Neural cell (in vitro differentiated cells): ENCODE results near the gene PARP1. TPM values are rescaled to one million over a fixed set of nuclear protein-coding genes. Genes with fewer than 3 reads are reported as not detected.

ENCODE experiments used
- H2AFZ ChIP-seq: fragments of 200-600, 300-800 bp; sonication (generic), shearing (Covaris generic); 2 replicates; pipeline ENCODE4 v1.6.0; 2014; ENCODE audit warnings: low read depth, mild to moderate bottlenecking, antibody characterized with exemption, low read length, moderate library complexity
- H3F3A ChIP-seq: fragments of 200-600 bp; shearing (Covaris generic); 2 replicates; pipeline ENCODE4 v1.6.1; 2016; ENCODE audit warnings: mild to moderate bottlenecking, moderate library complexity, mixed read lengths, antibody characterized with exemption, low read length; ENCODE audit not compliant: insufficient read depth, poor library complexity, severe bottlenecking
- H3K27ac ChIP-seq: fragments of 200-600, 300-800 bp; sonication (generic), shearing (Covaris generic); 2 replicates; pipeline ENCODE4 v1.5.1; 2014; ENCODE audit warnings: mild to moderate bottlenecking, low read length, moderate library complexity
- H3K27me3 ChIP-seq: fragments of 300-800, 200-600 bp; sonication (generic), shearing (Covaris generic); 2 replicates; pipeline ENCODE4 v1.6.0; 2014; ENCODE audit warnings: mild to moderate bottlenecking, low read depth, low read length, moderate library complexity; ENCODE audit not compliant: insufficient read depth
- H3K36me3 ChIP-seq: fragments of 300-800, 200-600 bp; sonication (generic), shearing (Covaris generic); 2 replicates; pipeline ENCODE4 v1.5.1; 2014; ENCODE audit warnings: mild to moderate bottlenecking, antibody characterized with exemption, low read length, moderate library complexity; ENCODE audit not compliant: insufficient read depth
- H3K4me2 ChIP-seq: fragments of 300-800, 200-600 bp; sonication (generic), shearing (Covaris generic); 2 replicates; pipeline ENCODE4 v1.6.0; 2014; ENCODE audit warnings: mild to moderate bottlenecking, low read length
- H3K4me3 ChIP-seq: fragments of 300-800, 200-600 bp; sonication (generic), shearing (Covaris generic); 2 replicates; pipeline ENCODE4 v1.5.1; 2014; ENCODE audit warnings: mild to moderate bottlenecking, low read length, moderate library complexity
- H3K79me2 ChIP-seq: fragments of 200-600 bp; shearing (Covaris generic); replicated peaks from 2 replicates; pipeline ENCODE4 v1.6.0; 2014; ENCODE audit warnings: mild to moderate bottlenecking, low read length, moderate library complexity; ENCODE audit not compliant: insufficient read depth
- H3K9ac ChIP-seq: fragments of 300-800, 200-600 bp; sonication (generic), shearing (Covaris generic); 2 replicates; pipeline ENCODE4 v1.6.1; 2016; ENCODE audit warnings: mild to moderate bottlenecking, low read length, mixed read lengths
- H3K9me2 ChIP-seq: fragments of 200-600 bp; shearing (Covaris generic); 2 replicates; pipeline ENCODE4 v1.6.1; 2016; ENCODE audit warnings: mild to moderate bottlenecking, low read length, mixed read lengths; ENCODE audit not compliant: insufficient read depth
- H3K9me3 ChIP-seq: fragments of 200-600, 300-800 bp; sonication (generic), shearing (Covaris generic); 2 replicates; pipeline ENCODE4 v1.6.1; 2016; ENCODE audit warnings: mild to moderate bottlenecking, mixed run types, low read length, moderate library complexity, mixed read lengths
- H4K20me1 ChIP-seq: fragments of 200-600 bp; shearing (Covaris generic); 2 replicates; pipeline ENCODE4 v1.6.1; 2016; ENCODE audit warnings: mild to moderate bottlenecking, mixed run types; ENCODE audit not compliant: insufficient read depth
- EP300 ChIP-seq: fragments of 450-650 bp; conservative IDR thresholded peaks from 2 replicates; pipeline ENCODE4 v1.6.1; 2014; ENCODE audit warnings: antibody characterized with exemption, mild to moderate bottlenecking, moderate library complexity; ENCODE audit not compliant: poor library complexity, severe bottlenecking
- EZH2 ChIP-seq: fragments of 200-600, 300-800 bp; shearing (Covaris generic), sonication (generic); IDR thresholded peaks from 2 replicates; pipeline ENCODE4 v1.6.1; 2014; ENCODE audit warnings: antibody characterized with exemption, low read length, borderline replicate concordance, mild to moderate bottlenecking; ENCODE audit not compliant: insufficient read depth, poor library complexity, severe bottlenecking
- MXI1 ChIP-seq: fragments of 450-650 bp; conservative IDR thresholded peaks from 2 replicates; pipeline ENCODE4 v1.6.1; 2014; ENCODE audit warnings: antibody characterized with exemption, mild to moderate bottlenecking; ENCODE audit not compliant: poor library complexity, severe bottlenecking
- POLR2AphosphoS5 ChIP-seq: IDR thresholded peaks from 2 replicates; pipeline ENCODE4 v1.6.1; 2012
- RAD21 ChIP-seq: fragments of 450-650 bp; conservative IDR thresholded peaks from 2 replicates; pipeline ENCODE4 v1.6.1; 2014; ENCODE audit warnings: antibody characterized with exemption, mild to moderate bottlenecking, moderate library complexity
- SMC3 ChIP-seq: fragments of 450-650 bp; conservative IDR thresholded peaks from 2 replicates; pipeline ENCODE4 v1.6.1; 2014; ENCODE audit warnings: antibody characterized with exemption, mild to moderate bottlenecking, moderate library complexity; ENCODE audit not compliant: poor library complexity
- TAF1 ChIP-seq: IDR thresholded peaks from 2 replicates; pipeline ENCODE4 v1.6.1; 2012; ENCODE audit warnings: low read depth
- polyA plus RNA-seq: library from polyadenylated mRNA; depleted of rRNA; stranded (reverse); fragments of >200 nt; gene quantifications from 2 replicates; pipeline ENCODE4 v1.2.3, GENCODE V29; 2014
- TF ChIP-seq, protein P1 (sequence below): fragments of 450-650 bp; IDR thresholded peaks from 2 replicates; pipeline ENCODE4 v1.5.1; 2014; ENCODE audit warnings: antibody characterized with exemption, mild to moderate bottlenecking, moderate library complexity; ENCODE audit not compliant: poor library complexity, severe bottlenecking
- TF ChIP-seq, protein P2 (sequence below): IDR thresholded peaks from 2 replicates; pipeline ENCODE4 v1.6.1; 2012; ENCODE audit warnings: borderline replicate concordance

Gene PARP1
- polyA plus RNA-seq, 1 donor from 2014 or later = 112 TPM

DNA sequence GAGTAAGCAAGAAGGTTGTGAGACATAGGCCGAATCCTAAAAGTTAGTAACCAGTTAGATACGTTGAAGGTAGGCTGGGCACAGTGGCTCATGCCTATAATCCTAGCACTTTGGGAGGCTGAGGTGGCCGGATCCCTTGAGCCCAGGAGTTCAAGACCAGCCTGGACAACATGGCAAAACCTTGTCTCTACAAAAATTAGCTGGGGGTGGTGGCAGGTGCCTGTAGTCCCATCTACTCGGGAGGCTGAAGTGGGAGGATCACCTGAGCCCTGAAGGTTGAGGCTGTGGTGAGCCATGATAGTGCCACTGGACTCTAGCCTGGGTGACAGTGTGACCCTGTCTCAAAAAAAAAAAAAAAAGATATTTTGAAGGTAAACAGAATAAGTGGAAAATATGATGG, 1.5 kb upstream of the PARP1 start:
- no peaks in the 10 kb centered on the region for H3K27me3 ChIP-seq
- TF ChIP-seq TAF1 = no peak
- TF ChIP-seq EZH2 = no peak
- TF ChIP-seq POLR2AphosphoS5 = no peak
- TF ChIP-seq EP300 = no peak
- TF ChIP-seq, protein P1, sequence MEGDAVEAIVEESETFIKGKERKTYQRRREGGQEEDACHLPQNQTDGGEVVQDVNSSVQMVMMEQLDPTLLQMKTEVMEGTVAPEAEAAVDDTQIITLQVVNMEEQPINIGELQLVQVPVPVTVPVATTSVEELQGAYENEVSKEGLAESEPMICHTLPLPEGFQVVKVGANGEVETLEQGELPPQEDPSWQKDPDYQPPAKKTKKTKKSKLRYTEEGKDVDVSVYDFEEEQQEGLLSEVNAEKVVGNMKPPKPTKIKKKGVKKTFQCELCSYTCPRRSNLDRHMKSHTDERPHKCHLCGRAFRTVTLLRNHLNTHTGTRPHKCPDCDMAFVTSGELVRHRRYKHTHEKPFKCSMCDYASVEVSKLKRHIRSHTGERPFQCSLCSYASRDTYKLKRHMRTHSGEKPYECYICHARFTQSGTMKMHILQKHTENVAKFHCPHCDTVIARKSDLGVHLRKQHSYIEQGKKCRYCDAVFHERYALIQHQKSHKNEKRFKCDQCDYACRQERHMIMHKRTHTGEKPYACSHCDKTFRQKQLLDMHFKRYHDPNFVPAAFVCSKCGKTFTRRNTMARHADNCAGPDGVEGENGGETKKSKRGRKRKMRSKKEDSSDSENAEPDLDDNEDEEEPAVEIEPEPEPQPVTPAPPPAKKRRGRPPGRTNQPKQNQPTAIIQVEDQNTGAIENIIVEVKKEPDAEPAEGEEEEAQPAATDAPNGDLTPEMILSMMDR = no peak
- TF ChIP-seq MXI1 = no peak
- no peak for TF ChIP-seq SMC3
- no peak for TF ChIP-seq RAD21
- TF ChIP-seq, protein P2, sequence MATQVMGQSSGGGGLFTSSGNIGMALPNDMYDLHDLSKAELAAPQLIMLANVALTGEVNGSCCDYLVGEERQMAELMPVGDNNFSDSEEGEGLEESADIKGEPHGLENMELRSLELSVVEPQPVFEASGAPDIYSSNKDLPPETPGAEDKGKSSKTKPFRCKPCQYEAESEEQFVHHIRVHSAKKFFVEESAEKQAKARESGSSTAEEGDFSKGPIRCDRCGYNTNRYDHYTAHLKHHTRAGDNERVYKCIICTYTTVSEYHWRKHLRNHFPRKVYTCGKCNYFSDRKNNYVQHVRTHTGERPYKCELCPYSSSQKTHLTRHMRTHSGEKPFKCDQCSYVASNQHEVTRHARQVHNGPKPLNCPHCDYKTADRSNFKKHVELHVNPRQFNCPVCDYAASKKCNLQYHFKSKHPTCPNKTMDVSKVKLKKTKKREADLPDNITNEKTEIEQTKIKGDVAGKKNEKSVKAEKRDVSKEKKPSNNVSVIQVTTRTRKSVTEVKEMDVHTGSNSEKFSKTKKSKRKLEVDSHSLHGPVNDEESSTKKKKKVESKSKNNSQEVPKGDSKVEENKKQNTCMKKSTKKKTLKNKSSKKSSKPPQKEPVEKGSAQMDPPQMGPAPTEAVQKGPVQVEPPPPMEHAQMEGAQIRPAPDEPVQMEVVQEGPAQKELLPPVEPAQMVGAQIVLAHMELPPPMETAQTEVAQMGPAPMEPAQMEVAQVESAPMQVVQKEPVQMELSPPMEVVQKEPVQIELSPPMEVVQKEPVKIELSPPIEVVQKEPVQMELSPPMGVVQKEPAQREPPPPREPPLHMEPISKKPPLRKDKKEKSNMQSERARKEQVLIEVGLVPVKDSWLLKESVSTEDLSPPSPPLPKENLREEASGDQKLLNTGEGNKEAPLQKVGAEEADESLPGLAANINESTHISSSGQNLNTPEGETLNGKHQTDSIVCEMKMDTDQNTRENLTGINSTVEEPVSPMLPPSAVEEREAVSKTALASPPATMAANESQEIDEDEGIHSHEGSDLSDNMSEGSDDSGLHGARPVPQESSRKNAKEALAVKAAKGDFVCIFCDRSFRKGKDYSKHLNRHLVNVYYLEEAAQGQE = no peak

DNA sequence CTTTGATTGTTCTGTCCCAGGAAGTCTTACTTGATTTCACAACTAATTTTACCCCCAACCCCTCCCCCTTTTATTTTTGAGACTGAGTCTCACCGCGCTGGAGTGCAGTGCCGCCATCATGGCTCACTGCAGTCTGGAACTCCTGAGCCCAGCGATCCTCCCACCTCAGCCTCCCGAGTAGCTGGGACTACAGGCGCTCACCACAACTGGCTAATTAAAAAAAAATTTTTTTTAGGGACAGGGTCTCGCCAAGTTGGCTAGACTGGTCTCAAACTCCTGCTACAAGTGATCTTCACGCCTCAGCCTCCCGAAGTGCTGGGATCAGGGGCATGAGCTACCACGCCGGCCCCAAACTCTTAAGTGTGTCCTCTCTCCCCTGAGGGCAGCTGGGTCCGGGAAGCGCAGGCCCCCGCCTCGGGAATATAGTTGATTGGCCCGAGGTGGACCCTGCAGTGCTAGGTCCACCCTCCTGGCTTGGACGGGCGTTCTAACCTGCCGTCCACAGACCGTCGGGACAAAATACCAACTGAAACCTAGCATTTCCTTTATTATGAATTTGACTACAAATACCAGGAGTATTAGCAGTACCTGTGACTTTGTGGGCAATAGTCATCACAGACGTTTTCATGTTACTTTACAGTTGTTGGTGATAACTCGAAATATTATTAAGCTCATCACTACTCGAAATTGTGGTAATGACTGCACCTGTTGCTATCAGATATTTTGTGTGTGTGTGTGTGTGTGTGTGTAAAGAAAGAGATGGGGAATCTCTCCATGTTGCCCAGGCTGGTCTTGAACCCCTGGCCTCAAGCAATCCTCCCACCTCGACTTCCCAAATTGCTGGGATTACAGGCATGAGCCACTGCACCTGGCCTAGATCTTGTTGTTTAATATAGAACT, 642 bp upstream of the PARP1 start:
- no peak overlapping the region for H3K4me2 ChIP-seq
- no peak overlapping the region for H2AFZ ChIP-seq
- H3K79me2 ChIP-seq = peaks cover 29% of the 10 kb centered on the region
- no peaks in the 10 kb centered on the region for H3K9me3 ChIP-seq
- H3K27ac ChIP-seq = no peak overlapping the region
- H3K4me3 ChIP-seq = peak overlapping the region; percentile 88
- H4K20me1 ChIP-seq = no peaks in the 10 kb centered on the region
- no peaks in the 10 kb centered on the region for H3K36me3 ChIP-seq
- no peak overlapping the region for H3K9ac ChIP-seq
- TF ChIP-seq RAD21 (no peak), SMC3 (no peak), POLR2AphosphoS5 (no peak), TAF1 (no peak), EP300 (no peak), MXI1 (no peak), EZH2 (no peak)
- TF ChIP-seq, protein P1 = no peak
- TF ChIP-seq, protein P2 = no peak
- peaks cover 7% of the 10 kb centered on the region for H3F3A ChIP-seq
- no peaks in the 10 kb centered on the region for H3K9me2 ChIP-seq
- H3K27me3 ChIP-seq = no peaks in the 10 kb centered on the region

More for the DNA sequence above, 1.5 kb upstream of the PARP1 start:
- no peak overlapping the region for H3K4me3 ChIP-seq
- H3K36me3 ChIP-seq = no peaks in the 10 kb centered on the region
- H3K9me3 ChIP-seq = no peaks in the 10 kb centered on the region
- H3K9me2 ChIP-seq = no peaks in the 10 kb centered on the region
- peaks cover 24% of the 10 kb centered on the region for H3K79me2 ChIP-seq
- H2AFZ ChIP-seq = no peak overlapping the region
- H3F3A ChIP-seq = peaks cover 7% of the 10 kb centered on the region
- H3K9ac ChIP-seq = no peak overlapping the region
- H4K20me1 ChIP-seq = no peaks in the 10 kb centered on the region
- no peak overlapping the region for H3K27ac ChIP-seq
- no peak overlapping the region for H3K4me2 ChIP-seq
